Adrenal gland (tissue), 5 donors: ENCODE data around the gene DCDC2B.

Experiments
- CTCF ChIP-seq, 6 experiments: fragments of 450-650 bp in 4 of 6; fragments of 200-600 bp in 2 of 6; sonication (generic) in 1 of 6; IDR thresholded peaks; 1 replicate in 5 of 6; 2 replicates in 1 of 6; pipeline versions ENCODE4 v1.5.1 to v1.8.0; 2016 to 2021; ENCODE audit warnings: antibody characterized with exemption in 6 of 6, mild to moderate bottlenecking in 2 of 6, moderate library complexity in 1 of 6
- POLR2A ChIP-seq, 2 donors: fragments of 450-650 bp; IDR thresholded peaks; one replicate each; pipeline ENCODE4 v1.6.1; 2017; ENCODE audit warnings: antibody characterized with exemption in 2 of 2, mild to moderate bottlenecking in 2 of 2, moderate library complexity in 1 of 2
- donor health status: DM: no; HTN: no; CAD: no.

DNA sequence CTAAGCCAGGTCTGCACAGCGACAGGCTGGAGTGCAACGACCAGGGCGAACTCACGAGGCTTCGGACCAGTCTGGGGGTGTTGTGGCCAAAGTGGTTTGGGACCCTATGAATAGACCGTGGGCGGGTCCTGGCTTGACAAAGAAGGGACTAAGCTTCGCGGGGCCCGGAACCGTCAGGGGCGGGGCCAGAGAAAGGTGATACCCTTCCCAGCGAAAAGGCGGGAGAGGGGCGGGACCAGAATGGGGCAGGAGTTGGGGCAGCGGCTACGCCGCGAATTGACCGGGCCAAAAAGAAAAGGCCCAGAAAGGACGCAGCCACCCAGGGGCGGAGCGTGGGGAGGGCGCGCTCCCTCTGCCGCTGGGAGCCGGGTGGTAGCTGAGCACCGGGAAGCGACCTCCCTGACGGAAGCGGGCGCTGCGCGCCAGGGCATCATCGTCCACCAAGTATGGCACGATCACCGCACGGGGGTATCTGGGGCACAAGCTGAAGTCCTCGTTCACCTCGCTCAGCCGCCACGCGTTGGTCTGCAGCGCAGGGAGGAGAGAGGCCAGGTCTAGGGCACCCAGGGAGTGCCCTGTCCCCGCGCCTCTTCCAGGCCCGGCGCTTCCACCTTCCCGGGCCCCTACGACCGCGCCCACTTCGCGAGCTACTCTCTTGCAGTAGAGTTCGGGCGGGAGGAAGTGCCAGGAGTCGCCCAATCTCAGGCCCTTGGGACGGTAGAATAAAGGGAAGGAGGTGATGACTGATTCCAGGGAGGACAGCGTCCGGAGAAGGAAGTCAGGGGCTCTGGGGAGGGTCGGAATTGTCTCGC is 31.5 kb downstream of the DCDC2B start:
- TF ChIP-seq CTCF (IDR thresholded peaks at IDR 0.05) (peak in 4 of 6 experiments; percentile 11 to 31 (median 28)), POLR2A (IDR thresholded peaks at IDR 0.05) (peak; percentile 51 to 92)
